HepG2 (cell line): ENCODE measurements around the gene ADAMTS2. TPM values are rescaled to one million over a fixed set of nuclear protein-coding genes. Genes with fewer than 3 reads are reported as not detected.

Experiments
- ATAC-seq: fragments of 200-7000 bp; cut with Tn5 transposase; 3 replicates; pipeline ENCODE4 v1.9.1; 2020; ENCODE audit warnings: mild to moderate bottlenecking, moderate library complexity
- BruUV-seq: library from RNA; stranded (reverse); fragments of 400-500 nt; replicated peaks from 2 replicates; lab custom pipeline; 2021; lab: Mats Ljungman, UMichigan
- CTCF ChIA-PET: fragments of 300-600 bp; formaldehyde crosslinking; extraction: SDS; loops from one replicate; lab custom pipeline; 2021; ENCODE audit warnings: low total read pairs, inconsistent platforms, low intra/inter-chr PET ratio; lab: Yijun Ruan, JAX
- POLR2A ChIA-PET: fragments of 350-600 bp; sonication (Branson Sonifier 250); formaldehyde crosslinking; loops from one replicate; lab custom pipeline; 2020; ENCODE audit warnings: antibody characterized with exemption, inconsistent platforms; lab: Yijun Ruan, JAX
- DNase-seq: peaks from one replicate; pipeline ENCODE4 v3.0.0-alpha.2; 2015; ENCODE audit warnings: low spot score
- FAIRE-seq: peaks from 3 replicates; lab custom pipeline; 2011; peaks lifted over from hg19 to GRCh38; lab: Jason Lieb, UNC
- H2AFZ ChIP-seq: one replicate; pipeline ENCODE4 v1.6.1; 2011; ENCODE audit warnings: low read length, inconsistent platforms
- H3K27ac ChIP-seq: fragments of 300-600 bp; 3 replicates; pipeline ENCODE4 v1.8.0; 2011; ENCODE audit warnings: mixed run types, mild to moderate bottlenecking, mixed read lengths, low read length, inconsistent platforms; ENCODE audit not compliant: insufficient read depth; ENCODE audit errors: extremely low read length
- H3K27me3 ChIP-seq, 2 experiments: fragments of 200-600 bp in 1 of 2; 2 replicates in 1 of 2; 3 replicates in 1 of 2; pipeline versions ENCODE4 v1.6.0 to v1.8.0; 2011; ENCODE audit warnings: low read length in 2 of 2, mild to moderate bottlenecking in 2 of 2, moderate library complexity in 2 of 2, inconsistent platforms in 1 of 2; ENCODE audit not compliant: insufficient read depth in 2 of 2, control insufficient read depth in 1 of 2
- H3K36me3 ChIP-seq, 2 experiments: fragments of 200-600 bp in 1 of 2; replicated peaks in 1 of 2; 2 replicates in 1 of 2; 3 replicates in 1 of 2; pipeline versions ENCODE4 v1.5.1 to v1.8.0; 2011; ENCODE audit warnings: low read length in 2 of 2, inconsistent platforms in 1 of 2; ENCODE audit not compliant: insufficient read depth in 2 of 2, control insufficient read depth in 1 of 2
- H3K4me1 ChIP-seq: 2 replicates; pipeline ENCODE4 v1.5.1; 2012; ENCODE audit warnings: low read length, inconsistent platforms; ENCODE audit not compliant: insufficient read depth
- H3K4me2 ChIP-seq: 2 replicates; pipeline ENCODE4 v1.6.0; 2011; ENCODE audit warnings: low read depth, low read length, inconsistent platforms
- H3K4me3 ChIP-seq, 3 experiments: fragments of 200-600 bp in 1 of 3; sonication (generic), shearing (Covaris generic) in 1 of 3; replicated peaks in 1 of 3; 2 replicates each; pipeline ENCODE4 v1.5.1; 2011 to 2016; ENCODE audit warnings: low read length in 3 of 3, inconsistent platforms in 2 of 3, low read depth in 2 of 3, mild to moderate bottlenecking in 2 of 3, control low read depth in 1 of 3, mixed read lengths in 1 of 3; ENCODE audit not compliant: insufficient read depth in 1 of 3
- H3K79me2 ChIP-seq: one replicate; pipeline ENCODE4 v1.6.1; 2011; ENCODE audit warnings: low read length, inconsistent platforms; ENCODE audit not compliant: insufficient read depth
- H3K9ac ChIP-seq: 2 replicates; pipeline ENCODE4 v1.6.0; 2011; ENCODE audit warnings: mild to moderate bottlenecking, low read depth, low read length, inconsistent platforms; ENCODE audit not compliant: insufficient read depth
- H3K9me3 ChIP-seq: 2 replicates; pipeline ENCODE4 v1.5.1; 2012; ENCODE audit warnings: mild to moderate bottlenecking, low read length
- H4K20me1 ChIP-seq: 2 replicates; pipeline ENCODE4 v1.6.0; 2011; ENCODE audit warnings: inconsistent platforms, mild to moderate bottlenecking, low read length, moderate library complexity; ENCODE audit not compliant: insufficient read depth
- BCLAF1 ChIP-seq: fragments of 450-650 bp; IDR thresholded peaks from 2 replicates; pipeline ENCODE4 v1.6.1; 2017; ENCODE audit warnings: mild to moderate bottlenecking
- CENPBD1 ChIP-seq: sonication (generic); formaldehyde crosslinking; IDR thresholded peaks from 2 replicates; pipeline ENCODE4 v1.8.0; 2022; ENCODE audit warnings: missing genetic modification reagents, low read depth, mild to moderate bottlenecking, borderline replicate concordance
- FOXA3 ChIP-seq: IDR thresholded peaks from 2 replicates; pipeline ENCODE4 v1.6.1; 2016; ENCODE audit warnings: missing genetic modification reagents, missing compliant biosample characterization
- HMGA1 ChIP-seq: sonication (generic); formaldehyde crosslinking; conservative IDR thresholded peaks from 2 replicates; pipeline ENCODE4 v1.4.0; 2020; ENCODE audit warnings: missing genetic modification reagents
- MED8 ChIP-seq: sonication (generic); formaldehyde crosslinking; IDR thresholded peaks from 2 replicates; pipeline ENCODE4 v1.8.1; 2023; ENCODE audit warnings: mild to moderate bottlenecking, missing genetic modification reagents; ENCODE audit not compliant: insufficient replicate concordance
- SSRP1 ChIP-seq: IDR thresholded peaks from 2 replicates; pipeline ENCODE4 v1.6.1; 2016; ENCODE audit warnings: control low read depth
- ZBED4 ChIP-seq: sonication (generic); formaldehyde crosslinking; IDR thresholded peaks from 2 replicates; pipeline ENCODE4 v1.4.0; 2020; ENCODE audit warnings: missing genetic modification reagents, borderline replicate concordance
- ZFP91 ChIP-seq: sonication (generic); formaldehyde crosslinking; IDR thresholded peaks from 2 replicates; pipeline ENCODE4 v1.9.0; 2022; ENCODE audit warnings: missing genetic modification reagents, mild to moderate bottlenecking, borderline replicate concordance
- ZNF562 ChIP-seq: sonication (generic); formaldehyde crosslinking; IDR thresholded peaks from 2 replicates; pipeline ENCODE4 v1.8.0; 2022; ENCODE audit warnings: missing genetic modification reagents, borderline replicate concordance
- ZNF691 ChIP-seq: sonication (generic); formaldehyde crosslinking; IDR thresholded peaks from 2 replicates; pipeline ENCODE4 v1.4.0; 2020; ENCODE audit warnings: missing genetic modification reagents, low read depth, mild to moderate bottlenecking, borderline replicate concordance
- ZNF775 ChIP-seq: sonication (generic); formaldehyde crosslinking; IDR thresholded peaks from 2 replicates; pipeline ENCODE4 v1.4.0; 2020; ENCODE audit warnings: missing genetic modification reagents, mild to moderate bottlenecking, moderate library complexity, borderline replicate concordance
- WGBS: methylation state at CpG from one replicate; pipeline ENCODE4 v1.1.6; 2017; ENCODE audit warnings: low lambda C conversion rate; 5-methylcytosine and 5-hydroxymethylcytosine counted together
- in situ Hi-C: cut with HindIII; loops from 2 replicates; pipeline ENCODE4 v1.10.0; 2017; ENCODE audit warnings: low pct_unique_long_range_greater_than_20kb; ENCODE audit not compliant: extremely low pct_ligation_motif_present
- intact Hi-C: fragments of 100-400 bp; cut with micrococcal nuclease; formaldehyde crosslinking; loops from one replicate; pipeline ENCODE4 v1.10.0; 2022; ENCODE audit not compliant: unreplicated experiment
- polyA plus RNA-seq, 8 experiments: library from polyadenylated mRNA; depleted of rRNA in 3 of 8; stranded (reverse) in 7 of 8; unstranded in 1 of 8; fragments of >200 nt; fragmentation: Illumina TruSeq in 4 of 8; extraction: Trizol in 4 of 8; gene quantifications; 2 replicates each; pipeline versions ENCODE4 v1.2.1 to v1.2.3, GENCODE V29; 2011 to 2016; ENCODE audit warnings: low read depth in 4 of 8, missing spikeins in 1 of 8, mixed read lengths in 1 of 8; ENCODE audit not compliant: insufficient read depth in 1 of 8
- total RNA-seq, 5 experiments: library from RNA; depleted of rRNA; stranded (reverse); fragments of >200 nt; fragmentation: Illumina TruSeq; extraction: Trizol; gene quantifications; 2 replicates each; pipeline ENCODE4 v1.2.3, GENCODE V29; 2016; ENCODE audit warnings: low read depth in 1 of 5

Gene ADAMTS2
- total and polyA plus RNA-seq, 2 of the 13 experiments (the other 11 are each of a cell fraction or from before 2014, with no cell fraction given): 0.24 to 3.5 TPM

GRCh38 chr5:179135006-179135405 lies 210.3 kb downstream of the ADAMTS2 start (continued):
- TF ChIP-seq BCLAF1: no peak
- TF ChIP-seq ZNF562 (CRISPR knock-in tag): no peak
- TF ChIP-seq ZNF775: no peak

- no peaks in the 10 kb centered on the region for H3K9me3 ChIP-seq
- intact Hi-C loops: no loop called here
- TF ChIP-seq ZBED4: no peak
- TF ChIP-seq SSRP1 (CRISPR knock-in tag): no peak
- no peak for TF ChIP-seq CENPBD1 (CRISPR knock-in tag)
- no peak for TF ChIP-seq ZFP91
- TF ChIP-seq HMGA1 (CRISPR knock-in tag): no peak
- no peak for TF ChIP-seq ZNF691 (CRISPR knock-in tag)
- no peak for TF ChIP-seq MED8 (CRISPR knock-in tag)
- TF ChIP-seq FOXA3 (CRISPR knock-in tag): no peak
These were observed 210.8 kb downstream of the ADAMTS2 start for GRCh38 chr5:179134511-179134910.

More at GRCh38 chr5:179134511-179134910, 210.8 kb downstream of the ADAMTS2 start:
- in situ Hi-C loops: no loop called here
- WGBS: 49% methylated on average over 14 of the region's 16 CpGs
- ChIA-PET POLR2A (no interaction called here), CTCF (no interaction called here)
- ATAC-seq (no peak), FAIRE-seq (no peak), DNase-seq (no peak)
- Histone ChIP-seq H3K9ac (no peak overlapping the region), H3K27me3 (peaks cover 1 to 2% of the 10 kb centered on the region in 2 experiments; a peak in 3 of 5 replicates), H3K4me3 (no peak overlapping the region), H3K4me2 (no peak overlapping the region), H4K20me1 (no peaks in the 10 kb centered on the region), H3K4me1 (no peaks in the 10 kb centered on the region), H3K79me2 (no peaks in the 10 kb centered on the region), H2AFZ (no peak overlapping the region), H3K27ac (no peak overlapping the region), H3K36me3 (no peaks in the 10 kb centered on the region)
- BruUV-seq: no TSS peak
